Keratinocyte (primary cell): ENCODE results near the gene MKLN1.

Experiments
- CTCF ChIP-seq, 3 experiments: IDR thresholded peaks in 1 of 3; conservative IDR thresholded peaks in 1 of 3; optimal IDR thresholded peaks in 1 of 3; 2 replicates in 2 of 3; 3 replicates in 1 of 3; pipeline versions ENCODE3 to v1.5.1; 2011; ENCODE audit warnings: low read length in 3 of 3, mild to moderate bottlenecking in 3 of 3, moderate library complexity in 2 of 3, control low read depth in 1 of 3, inconsistent platforms in 1 of 3; ENCODE audit not compliant: insufficient read depth in 2 of 3; ENCODE audit errors: extremely low read depth in 1 of 3
- EZH2 ChIP-seq: IDR thresholded peaks from one replicate; pipeline ENCODE4 v1.6.1; 2012; ENCODE audit warnings: inconsistent platforms, mild to moderate bottlenecking, low read length, moderate library complexity

DNA sequence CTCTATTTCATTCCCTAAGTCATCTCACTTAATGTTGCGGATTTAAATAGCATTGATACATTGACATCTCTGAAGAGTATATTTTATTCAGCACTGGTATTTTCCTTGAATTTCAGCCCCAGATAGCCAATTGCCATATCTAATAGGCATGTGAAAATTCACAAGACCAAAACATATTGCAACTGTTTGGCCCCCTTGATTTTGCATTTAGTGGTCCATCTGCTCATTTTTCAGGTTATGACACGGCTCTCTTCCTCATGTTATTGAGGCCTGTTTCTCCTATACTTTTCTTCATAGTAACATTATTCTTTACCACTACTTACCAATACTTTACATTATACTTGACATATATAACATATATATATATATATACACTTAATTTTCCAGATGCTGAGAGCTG is 43.7 kb downstream of the MKLN1 start:
- TF ChIP-seq CTCF (optimal IDR thresholded peaks at IDR 0.05 in 1 of 3, IDR thresholded peaks at IDR 0.05 in 1 of 3, conservative IDR thresholded peaks at IDR 0.05 in 1 of 3; ENCODE audit: extremely low read depth in 1 of 3, insufficient read depth in 2 of 3, low read length in 3 of 3) (no peak), EZH2 (no peak)
